Stimulated activated naive CD4-positive, alpha-beta T cell treated with Interleukin-2 at 50 U/mL for 16 hours (primary cell): ENCODE data around the gene CSRNP2.
A peak's percentile ranks its signal among the peaks of the same experiment; 100 is the strongest.
"Not testable (repeated sequence)": the region's sequence is repeated elsewhere in the genome, so short reads cannot be mapped to it uniquely, and the experiment has no call there.

Experiments used
- DNase-seq: peaks from one replicate; lab custom pipeline; 2025; lab: John Stamatoyannopoulos, UW

Gene CSRNP2

DNA sequence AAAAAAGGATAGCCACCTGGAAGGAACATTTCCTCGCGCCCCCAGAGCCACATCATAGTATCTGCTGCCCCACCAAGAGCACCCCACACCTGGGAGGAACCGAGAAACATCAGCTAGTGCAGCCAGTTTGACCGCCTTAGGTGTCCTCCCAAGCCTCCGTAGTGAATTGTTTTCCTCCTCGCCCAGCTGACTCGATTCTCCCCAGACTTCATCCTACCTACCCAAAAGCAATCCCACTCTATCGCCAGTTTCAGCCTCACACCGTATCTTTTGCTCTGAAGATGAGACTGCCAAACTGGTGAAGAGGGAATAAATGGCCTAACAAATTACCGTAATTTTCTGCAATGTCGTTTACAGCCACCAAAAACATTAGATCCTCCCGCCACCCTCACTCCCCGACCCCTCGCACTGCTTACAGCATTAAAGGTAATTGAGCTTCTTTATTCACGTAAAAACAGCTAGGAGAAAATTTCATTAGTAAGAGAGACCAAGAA, 56.0 kb downstream of the CSRNP2 start:
- DNase-seq = no peak

DNA sequence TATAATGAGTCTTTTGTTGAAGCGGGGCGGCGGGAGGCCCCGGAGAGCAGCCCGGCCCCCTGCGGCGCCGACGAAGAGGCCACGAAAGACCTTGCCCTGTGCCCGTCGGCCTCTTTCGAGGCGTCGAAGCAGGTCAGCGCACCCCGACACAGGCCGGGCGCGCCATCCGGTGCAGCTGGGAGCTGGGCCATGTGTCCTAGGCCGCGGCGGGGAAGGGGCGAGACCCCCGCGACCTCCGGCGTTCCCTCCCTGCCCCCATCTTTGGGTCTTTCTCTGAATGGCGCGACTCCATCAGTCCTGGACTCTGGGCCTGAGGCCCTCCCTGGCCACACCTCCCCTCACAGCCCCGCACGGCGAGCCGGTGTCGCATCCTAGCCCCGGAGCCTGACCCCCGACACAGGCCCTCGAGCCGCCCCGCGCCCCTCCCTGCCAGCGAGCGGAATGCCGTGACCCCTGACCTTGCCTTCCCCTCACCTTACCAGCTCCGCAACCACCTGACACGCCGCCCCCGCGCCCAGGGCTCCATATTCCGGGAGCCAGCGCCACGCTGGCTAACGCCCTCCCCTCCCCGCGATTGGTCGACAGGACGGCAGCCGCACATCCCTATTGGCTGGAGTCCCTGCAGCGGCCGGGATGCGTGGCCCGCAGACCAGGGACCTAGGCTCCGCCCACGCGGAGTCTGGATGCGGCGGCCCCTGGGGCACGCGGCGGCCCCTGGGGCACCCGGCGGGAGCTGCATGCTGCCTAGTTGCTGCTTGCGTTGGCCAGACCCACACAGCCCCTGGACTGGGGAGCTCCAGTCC, 57.4 kb downstream of the CSRNP2 start, which contains the start of gene SLC11A2:
SLC11A2 (minus strand) TSS at position 549 of the 803 bp plus-strand sequence. CDS start 15,656 bp downstream, outside the sequence.
- DNase-seq = peak; percentile 91

DNA sequence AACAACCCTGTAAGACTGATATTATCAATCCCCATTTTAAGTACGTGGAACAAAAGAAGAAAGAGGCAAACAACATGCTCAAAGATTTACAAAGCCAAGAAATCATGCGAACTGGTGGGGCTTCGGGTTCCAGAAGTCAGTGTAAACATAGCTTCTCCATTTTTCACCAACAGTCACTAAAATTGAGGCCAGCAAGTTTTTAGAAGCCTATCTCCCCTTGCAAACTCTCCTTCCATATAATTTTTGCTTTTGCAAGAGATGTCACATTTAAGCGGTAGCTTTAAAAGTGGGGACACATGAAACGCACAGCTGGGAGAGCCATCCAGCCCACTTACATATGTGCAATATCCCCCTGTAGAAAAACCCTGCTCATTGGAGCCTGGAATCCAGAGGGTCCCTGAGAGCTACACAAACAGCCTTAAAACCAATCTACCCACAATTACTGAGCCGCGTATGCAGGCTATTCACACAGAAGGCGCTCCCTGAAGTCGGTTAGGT, 58.0 kb downstream of the CSRNP2 start:
- no peak for DNase-seq

DNA sequence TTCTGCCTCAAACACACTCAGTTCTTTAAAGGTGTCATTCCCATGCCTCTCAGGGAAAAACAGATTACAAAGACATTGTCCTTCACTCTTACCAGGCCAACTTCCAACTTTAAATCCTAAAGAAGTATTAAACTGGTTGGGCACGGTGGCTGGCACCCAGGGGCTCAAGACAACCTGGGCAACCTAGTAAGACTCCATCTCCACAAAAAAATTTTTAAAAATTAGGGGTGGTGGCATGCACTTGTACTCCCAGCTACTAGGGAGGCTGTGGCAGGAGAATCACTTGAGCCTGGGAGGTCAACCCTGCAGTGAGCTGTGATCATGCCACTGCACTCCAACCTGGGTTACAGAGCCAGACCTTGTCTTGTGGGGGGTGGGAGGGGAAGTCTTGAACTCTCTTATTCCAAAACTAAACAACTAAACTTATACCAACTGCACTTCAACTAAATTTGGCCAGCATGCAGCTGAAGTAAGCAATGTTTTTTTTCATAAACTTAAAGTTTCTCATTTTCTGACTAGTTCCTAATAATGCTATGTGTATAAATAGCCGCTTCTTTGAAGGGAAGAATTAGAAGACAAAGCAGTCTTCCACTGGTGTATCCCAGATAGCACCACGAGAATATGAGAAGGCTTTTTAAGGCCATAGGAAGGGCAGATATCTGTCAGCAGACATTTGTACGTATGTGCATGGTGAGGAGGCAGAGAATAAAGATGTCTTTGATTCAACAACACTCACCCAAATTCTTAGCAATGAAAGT, 59.6 kb downstream of the CSRNP2 start:
- no peak for DNase-seq

DNA sequence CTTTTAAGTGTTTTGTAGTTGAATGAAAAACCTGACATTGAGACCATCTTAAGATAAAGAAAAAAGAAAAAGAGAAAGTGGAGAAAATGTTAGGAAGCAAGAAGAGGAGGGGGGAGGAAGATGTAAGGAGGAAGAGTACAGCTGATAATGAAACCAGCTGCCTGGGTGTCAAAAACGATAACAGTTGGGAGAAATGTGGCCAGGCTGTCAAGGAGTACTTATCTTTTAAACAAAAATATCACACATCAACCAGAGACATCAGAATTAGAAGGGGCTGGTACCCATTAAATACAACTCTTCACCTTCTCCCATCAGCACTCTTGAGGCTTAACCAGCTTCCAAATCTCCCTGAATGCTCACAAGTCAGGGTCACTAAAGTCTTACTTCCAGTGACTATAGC, 61.7 kb downstream of the CSRNP2 start:
- no peak for DNase-seq

DNA sequence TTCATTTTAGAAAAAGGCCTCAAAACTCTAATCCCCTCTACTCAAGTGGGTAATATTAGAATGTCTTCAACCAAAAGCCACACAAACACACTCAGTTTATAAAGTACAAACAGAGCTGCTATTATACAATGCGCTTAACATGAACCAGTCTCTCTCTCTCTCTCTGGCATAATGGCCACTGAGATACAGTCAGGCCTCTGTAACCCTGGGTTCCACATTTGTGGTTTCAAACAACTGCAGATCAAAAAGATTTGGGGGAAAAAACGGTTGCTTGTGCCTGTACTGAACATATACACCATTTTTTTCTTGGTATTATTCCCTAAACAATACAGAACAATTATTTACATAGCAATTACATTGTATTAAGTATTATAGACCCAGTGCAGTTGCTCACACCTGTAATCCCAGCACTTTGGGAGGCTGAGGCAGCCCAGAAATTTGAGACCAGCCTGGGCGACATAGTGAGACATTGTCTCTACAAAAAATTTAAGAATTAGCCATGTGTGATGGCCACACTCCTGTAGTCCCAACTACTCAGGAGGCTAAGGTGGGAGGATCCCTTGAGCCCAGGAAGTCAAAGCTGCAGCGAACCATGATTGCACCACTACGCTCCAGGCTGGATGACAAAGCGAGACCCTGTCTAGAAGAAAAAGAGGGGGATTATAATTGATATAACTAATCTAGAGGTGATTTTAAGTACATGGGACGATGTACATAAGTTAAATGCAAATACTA, 62.8 kb downstream of the CSRNP2 start:
- DNase-seq = no peak

DNA sequence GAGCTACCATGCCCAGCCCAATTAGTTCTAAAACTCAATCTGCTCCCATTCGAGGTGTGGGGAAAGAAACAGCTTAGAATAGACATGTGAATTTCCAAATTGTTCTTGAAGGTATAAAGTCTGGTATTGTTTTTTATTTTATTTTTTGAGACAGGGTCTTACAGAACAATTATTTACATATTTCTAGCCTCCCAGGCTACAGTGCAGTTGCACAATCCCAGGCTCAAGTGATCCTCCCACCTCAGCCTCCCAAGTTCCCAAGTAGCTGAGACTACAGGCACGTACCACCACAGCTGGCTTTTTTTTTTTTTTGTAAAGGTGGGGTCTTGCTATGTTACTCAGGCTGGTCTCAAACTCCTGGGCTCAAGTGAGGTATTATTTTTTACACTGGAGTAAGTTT, 63.5 kb downstream of the CSRNP2 start:
- DNase-seq = no peak

DNA sequence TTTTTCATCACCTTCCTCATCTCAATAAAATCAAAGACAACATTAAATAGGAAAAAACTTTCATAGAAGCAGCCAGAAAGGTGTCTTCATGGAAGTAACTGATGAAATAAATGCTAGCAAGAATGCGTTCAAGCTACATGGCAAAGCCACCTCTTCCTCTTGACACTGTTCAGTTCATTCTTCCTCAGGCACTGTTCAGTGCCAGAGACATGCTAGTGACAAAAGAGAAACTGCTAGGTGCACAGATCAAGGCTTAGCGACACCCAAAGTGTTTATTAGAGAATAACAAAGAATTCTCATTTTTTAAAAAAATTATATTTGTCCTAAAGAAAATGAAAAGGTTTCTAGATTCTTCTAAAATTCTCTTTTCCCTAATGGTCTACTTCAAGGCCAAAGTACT, 64.4 kb downstream of the CSRNP2 start:
- no peak for DNase-seq

GRCh38 chr12:51017452-51017851, 65.9 kb downstream of the CSRNP2 start:
- no peak for DNase-seq

DNA sequence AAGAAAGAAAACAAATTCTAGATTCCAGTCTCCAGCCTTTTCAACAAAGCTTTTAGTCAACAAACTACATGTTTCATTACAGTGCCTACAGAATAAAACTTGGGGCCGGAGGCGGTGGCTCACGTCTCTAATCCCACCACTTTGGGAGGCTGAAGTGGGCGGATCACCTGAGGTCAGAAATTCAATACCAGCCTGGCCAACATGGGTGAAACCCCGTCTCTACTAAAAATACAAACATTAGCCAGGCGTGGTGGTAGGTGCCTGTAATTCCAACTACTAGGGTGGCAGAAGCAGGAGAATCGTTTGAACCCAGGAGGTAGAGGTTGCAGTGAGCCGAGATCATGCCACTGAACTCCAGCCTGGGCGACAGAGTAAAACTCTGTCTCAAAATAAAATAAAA, 68.9 kb downstream of the CSRNP2 start:
- DNase-seq = not testable (repeated sequence)

DNA sequence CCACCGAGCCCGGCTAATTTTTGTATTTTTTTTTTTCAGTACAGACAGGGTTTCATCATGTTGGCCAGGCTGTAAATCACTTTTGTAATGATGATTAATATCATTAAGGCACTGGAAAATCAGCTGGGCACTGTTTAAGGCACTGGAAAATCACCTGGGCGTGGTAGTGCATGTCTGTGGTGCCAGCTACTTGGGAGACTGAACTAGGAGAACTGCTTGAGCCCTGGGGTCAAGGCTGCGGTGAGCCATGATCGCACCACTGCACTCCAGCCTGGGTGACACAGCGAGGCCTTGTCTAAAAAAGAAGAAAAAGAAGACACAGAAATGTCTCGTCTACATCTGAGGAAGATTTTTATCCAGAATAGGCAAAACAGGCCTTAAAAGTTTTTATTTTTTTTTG, 70.0 kb downstream of the CSRNP2 start:
- DNase-seq = no peak

DNA sequence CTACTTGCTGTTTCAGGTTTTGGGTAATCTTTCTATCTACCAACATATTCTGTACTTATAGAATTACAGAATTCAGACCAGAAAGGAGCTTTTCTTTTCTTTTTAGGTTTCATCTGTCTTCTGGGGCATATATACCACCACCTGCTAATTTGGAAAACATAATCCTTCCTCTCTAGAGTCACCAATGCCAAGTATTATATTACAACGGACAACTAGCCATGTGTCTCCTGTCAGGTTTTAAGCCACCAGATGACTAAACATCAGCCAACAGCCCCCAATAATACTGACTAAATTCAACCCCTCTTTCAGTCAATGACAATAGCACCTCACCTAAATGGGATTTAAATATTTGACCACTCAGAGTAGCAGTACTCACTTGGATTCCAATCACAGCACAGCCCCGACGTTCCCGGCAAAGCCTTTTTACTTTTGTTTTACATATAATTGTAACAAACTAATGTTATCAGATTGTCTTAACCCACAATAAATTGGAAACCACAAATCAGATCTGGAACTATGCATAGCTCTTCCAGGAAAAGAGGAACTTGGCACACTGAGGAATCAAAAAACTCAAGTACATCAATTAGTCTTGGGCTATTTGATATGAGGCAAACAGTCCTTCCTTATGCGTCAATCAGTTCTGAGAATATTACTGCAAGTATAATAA, 70.7 kb downstream of the CSRNP2 start:
- no peak for DNase-seq

- no peak for DNase-seq
Observed at GRCh38 chr12:51011955-51012354, 71.4 kb downstream of the CSRNP2 start.
